CD4-positive, alpha-beta T cell (primary cell): Measurements from ENCODE around the gene KCTD16. TPM values are rescaled to one million over a fixed set of nuclear protein-coding genes. Genes with fewer than 3 reads are reported as not detected.

Experiments used
- ATAC-seq: fragments of 200-7000 bp; cut with Tn5 transposase; one replicate; pipeline ENCODE4 v1.10.0; 2022; ENCODE audit warnings: mild to moderate bottlenecking; ENCODE audit not compliant: poor library complexity
- CTCF ChIA-PET: fragments of 350-600 bp; sonication (Branson Sonifier 250); formaldehyde crosslinking; loops from one replicate; lab custom pipeline; 2021; ENCODE audit warnings: antibody characterized with exemption, inconsistent platforms; lab: Charles Lee
- POLR2A ChIA-PET: fragments of 350-600 bp; sonication (Branson Sonifier 250); formaldehyde crosslinking; loops from one replicate; lab custom pipeline; 2021; ENCODE audit warnings: antibody characterized with exemption, inconsistent platforms; lab: Charles Lee
- DNase-seq, 14 experiments: peaks; one replicate each; pipeline ENCODE4 v3.0.0-alpha.2; 2013 to 2020; ENCODE audit warnings: mixed read lengths in 2 of 14
- H3K27ac ChIP-seq, 2 donors: one replicate each; pipeline versions ENCODE4 v1.5.1 to v1.7.0; 2013; ENCODE audit warnings: low read length in 2 of 2, low read depth in 1 of 2, mild to moderate bottlenecking in 1 of 2
- H3K27me3 ChIP-seq, 2 experiments: 1 replicate in 1 of 2; 2 replicates in 1 of 2; pipeline versions ENCODE4 v1.6.1 to v1.7.0; 2013; ENCODE audit warnings: low read length in 2 of 2, control low read depth in 1 of 2, mild to moderate bottlenecking in 1 of 2, moderate library complexity in 1 of 2; ENCODE audit not compliant: insufficient read depth in 2 of 2, control insufficient read depth in 1 of 2
- H3K36me3 ChIP-seq: one replicate; pipeline ENCODE4 v1.6.1; 2013; ENCODE audit warnings: low read length, control low read depth; ENCODE audit not compliant: insufficient read depth
- H3K4me1 ChIP-seq: one replicate; pipeline ENCODE4 v1.6.1; 2013; ENCODE audit warnings: low read length, control low read depth; ENCODE audit not compliant: insufficient read depth
- H3K4me3 ChIP-seq: one replicate; pipeline ENCODE4 v1.5.1; 2013; ENCODE audit warnings: mild to moderate bottlenecking, low read length, moderate library complexity
- H3K9me3 ChIP-seq, 2 experiments: 1 replicate in 1 of 2; 2 replicates in 1 of 2; pipeline versions ENCODE4 v1.6.1 to v1.7.0; 2013; ENCODE audit warnings: low read length in 2 of 2, mild to moderate bottlenecking in 2 of 2, control low read depth in 1 of 2, moderate library complexity in 1 of 2; ENCODE audit not compliant: control insufficient read depth in 1 of 2, insufficient read depth in 1 of 2
- H3K27ac Mint-ChIP-seq: one replicate; pipeline ENCODE4 v1.8.0; 2020; ENCODE audit warnings: mixed read lengths
- H3K27me3 Mint-ChIP-seq: one replicate; pipeline ENCODE4 v1.8.0; 2021; ENCODE audit warnings: mixed read lengths
- H3K36me3 Mint-ChIP-seq: one replicate; pipeline ENCODE4 v1.8.0; 2021; ENCODE audit warnings: low read depth, mixed read lengths
- H3K4me1 Mint-ChIP-seq: one replicate; pipeline ENCODE4 v1.8.0; 2021; ENCODE audit warnings: low read depth, mixed read lengths
- H3K4me3 Mint-ChIP-seq: one replicate; pipeline ENCODE4 v1.8.0; 2020; ENCODE audit warnings: mild to moderate bottlenecking, mixed read lengths
- H3K9me3 Mint-ChIP-seq: one replicate; pipeline ENCODE4 v1.8.0; 2020; ENCODE audit warnings: mixed read lengths
- intact Hi-C, 2 experiments: fragments of 100-400 bp; cut with DNase I in 1 of 2; cut with micrococcal nuclease in 1 of 2; formaldehyde crosslinking; loops; one replicate each; pipeline versions ENCODE4 v1.15.1 to v1.9.0; 2023 to 2025; cut with DNase I, micrococcal nuclease
- total RNA-seq, 174 experiments: library from RNA in 2 of 174; stranded (reverse) in 2 of 174; gene quantifications; one replicate each; pipeline ENCODE4 v1.2.3 and lab custom pipeline; 2021 to 2026
- TF ChIP-seq, protein P1 (sequence below): fragments of 200-600 bp; IDR thresholded peaks from one replicate; pipeline ENCODE4 v1.8.0; 2022; ENCODE audit warnings: antibody characterized with exemption, mild to moderate bottlenecking

The KCTD16 gene
- total RNA-seq, 2 experiments from 2014 or later, result not detected

DNA sequence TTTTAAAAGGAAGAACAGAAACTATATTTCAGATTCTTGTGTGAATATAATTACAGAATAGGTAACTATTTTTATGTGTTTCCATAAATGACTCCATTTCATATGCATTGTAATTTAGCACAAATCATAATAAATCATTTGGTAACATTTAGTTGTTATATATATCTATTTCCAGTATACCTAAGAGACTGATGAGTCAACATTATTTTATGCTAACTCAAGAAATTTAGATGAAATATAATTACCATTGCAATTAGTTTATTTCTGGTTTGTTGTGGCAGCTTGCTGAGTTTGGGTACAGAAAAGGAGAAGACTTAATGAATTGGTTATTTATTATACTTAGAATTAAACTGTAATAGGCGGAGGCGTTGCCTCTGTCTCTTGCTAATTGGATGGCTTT, 314.9 kb downstream of the KCTD16 start:
- Histone ChIP-seq H3K27ac (no peak overlapping the region), H3K4me1 (no peaks in the 10 kb centered on the region), H3K27me3 (no peaks in the 10 kb centered on the region), H3K36me3 (no peaks in the 10 kb centered on the region), H3K4me3 (no peak overlapping the region), H3K9me3 (peaks cover 0 to 5% of the 10 kb centered on the region in 2 experiments)
- Mint-ChIP-seq H3K36me3 (no peaks in the 10 kb centered on the region), H3K9me3 (peaks cover 2% of the 10 kb centered on the region), H3K27me3 (peaks cover 3% of the 10 kb centered on the region), H3K4me3 (no peak overlapping the region), H3K4me1 (no peaks in the 10 kb centered on the region), H3K27ac (no peak overlapping the region)
- TF ChIP-seq, protein P1, sequence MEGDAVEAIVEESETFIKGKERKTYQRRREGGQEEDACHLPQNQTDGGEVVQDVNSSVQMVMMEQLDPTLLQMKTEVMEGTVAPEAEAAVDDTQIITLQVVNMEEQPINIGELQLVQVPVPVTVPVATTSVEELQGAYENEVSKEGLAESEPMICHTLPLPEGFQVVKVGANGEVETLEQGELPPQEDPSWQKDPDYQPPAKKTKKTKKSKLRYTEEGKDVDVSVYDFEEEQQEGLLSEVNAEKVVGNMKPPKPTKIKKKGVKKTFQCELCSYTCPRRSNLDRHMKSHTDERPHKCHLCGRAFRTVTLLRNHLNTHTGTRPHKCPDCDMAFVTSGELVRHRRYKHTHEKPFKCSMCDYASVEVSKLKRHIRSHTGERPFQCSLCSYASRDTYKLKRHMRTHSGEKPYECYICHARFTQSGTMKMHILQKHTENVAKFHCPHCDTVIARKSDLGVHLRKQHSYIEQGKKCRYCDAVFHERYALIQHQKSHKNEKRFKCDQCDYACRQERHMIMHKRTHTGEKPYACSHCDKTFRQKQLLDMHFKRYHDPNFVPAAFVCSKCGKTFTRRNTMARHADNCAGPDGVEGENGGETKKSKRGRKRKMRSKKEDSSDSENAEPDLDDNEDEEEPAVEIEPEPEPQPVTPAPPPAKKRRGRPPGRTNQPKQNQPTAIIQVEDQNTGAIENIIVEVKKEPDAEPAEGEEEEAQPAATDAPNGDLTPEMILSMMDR, result no peak
- intact Hi-C loops, result no loop called here
- ATAC-seq, result no peak
- no peak for DNase-seq
- CTCF ChIA-PET, result no interaction called here
- POLR2A ChIA-PET, result no interaction called here

DNA sequence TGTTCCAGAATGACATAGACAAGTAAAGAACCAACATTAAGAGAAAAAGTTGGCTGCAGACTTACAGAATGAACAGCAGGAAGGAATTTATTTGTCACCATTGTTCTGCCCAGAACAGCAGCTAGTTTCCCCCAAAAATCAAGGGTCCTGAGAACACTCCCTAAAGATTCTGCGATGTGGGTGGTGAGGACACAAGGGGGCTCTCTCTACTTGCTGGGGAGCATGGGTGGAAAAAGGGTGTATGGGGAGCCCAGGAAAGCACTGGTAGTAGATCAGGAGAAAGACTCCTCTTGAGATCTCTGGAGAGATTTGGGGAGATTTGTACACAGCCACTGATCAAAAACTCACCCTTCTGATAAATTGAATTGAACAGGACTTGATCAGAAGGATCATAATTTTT, 316.5 kb downstream of the KCTD16 start:
- Histone ChIP-seq H3K4me1 (no peaks in the 10 kb centered on the region), H3K27me3 (no peaks in the 10 kb centered on the region), H3K9me3 (peaks cover 0 to 5% of the 10 kb centered on the region in 2 experiments), H3K27ac (no peak overlapping the region), H3K4me3 (no peak overlapping the region), H3K36me3 (no peaks in the 10 kb centered on the region)
- Mint-ChIP-seq H3K4me1 (no peaks in the 10 kb centered on the region), H3K36me3 (no peaks in the 10 kb centered on the region), H3K9me3 (peaks cover 4% of the 10 kb centered on the region), H3K27me3 (peaks cover 3% of the 10 kb centered on the region), H3K4me3 (no peak overlapping the region), H3K27ac (no peak overlapping the region)
- DNase-seq, result no peak
- intact Hi-C loops, result no loop called here
- TF ChIP-seq, protein P1, result no peak
- ChIA-PET CTCF (no interaction called here), POLR2A (no interaction called here)
- no peak for ATAC-seq

DNA sequence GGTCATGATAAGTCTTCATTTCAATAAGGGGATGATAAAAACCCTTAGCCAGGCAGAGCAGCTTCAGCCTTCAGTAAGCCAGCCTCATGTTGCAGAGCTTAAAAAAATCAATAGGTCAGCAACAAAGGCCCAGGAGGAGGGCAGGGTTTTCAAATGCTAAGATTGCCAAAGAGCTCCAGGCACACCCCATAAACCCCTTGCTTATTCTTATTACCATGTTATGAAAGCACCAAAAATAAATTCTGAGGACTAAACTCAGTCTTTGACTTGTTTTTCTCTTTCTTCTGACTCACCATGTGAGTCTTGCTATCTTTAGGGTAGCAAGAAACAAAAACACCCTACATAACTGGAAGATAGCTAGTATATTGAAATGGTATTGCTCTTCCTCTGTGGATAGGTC, 317.1 kb downstream of the KCTD16 start:
- H3K27ac Mint-ChIP-seq, result no peak overlapping the region
- H3K27ac ChIP-seq, result no peak overlapping the region
- peaks cover 0 to 5% of the 10 kb centered on the region in 2 experiments for H3K9me3 ChIP-seq
- no peak overlapping the region for H3K4me3 Mint-ChIP-seq
- ChIA-PET CTCF (no interaction called here), POLR2A (no interaction called here)
- ATAC-seq (no peak), DNase-seq (no peak)
- no peaks in the 10 kb centered on the region for H3K4me1 Mint-ChIP-seq
- intact Hi-C loops, result no loop called here
- TF ChIP-seq, protein P1, result no peak
- no peaks in the 10 kb centered on the region for H3K36me3 ChIP-seq
- peaks cover 3% of the 10 kb centered on the region for H3K27me3 Mint-ChIP-seq
- H3K4me3 ChIP-seq, result no peak overlapping the region
- H3K4me1 ChIP-seq, result no peaks in the 10 kb centered on the region
- H3K27me3 ChIP-seq, result no peaks in the 10 kb centered on the region
- H3K36me3 Mint-ChIP-seq, result no peaks in the 10 kb centered on the region
- H3K9me3 Mint-ChIP-seq, result peaks cover 4% of the 10 kb centered on the region
